GM12864 (cell line): Measurements from ENCODE around the gene UROC1.

Experiments used
- DNase-seq: peaks from one replicate; pipeline ENCODE4 v3.0.0-alpha.2; 2011; ENCODE audit warnings: low read depth
- H3K4me3 ChIP-seq: 2 replicates; pipeline ENCODE4 v1.5.1; 2011; ENCODE audit warnings: mild to moderate bottlenecking, low read depth, low read length, control low read depth
- CTCF ChIP-seq: IDR thresholded peaks from 2 replicates; pipeline ENCODE4 v1.5.1; 2011; ENCODE audit warnings: low read depth, mild to moderate bottlenecking, moderate library complexity, low read length, control low read depth, inconsistent platforms; ENCODE audit errors: missing control alignments

UROC1 gene

DNA sequence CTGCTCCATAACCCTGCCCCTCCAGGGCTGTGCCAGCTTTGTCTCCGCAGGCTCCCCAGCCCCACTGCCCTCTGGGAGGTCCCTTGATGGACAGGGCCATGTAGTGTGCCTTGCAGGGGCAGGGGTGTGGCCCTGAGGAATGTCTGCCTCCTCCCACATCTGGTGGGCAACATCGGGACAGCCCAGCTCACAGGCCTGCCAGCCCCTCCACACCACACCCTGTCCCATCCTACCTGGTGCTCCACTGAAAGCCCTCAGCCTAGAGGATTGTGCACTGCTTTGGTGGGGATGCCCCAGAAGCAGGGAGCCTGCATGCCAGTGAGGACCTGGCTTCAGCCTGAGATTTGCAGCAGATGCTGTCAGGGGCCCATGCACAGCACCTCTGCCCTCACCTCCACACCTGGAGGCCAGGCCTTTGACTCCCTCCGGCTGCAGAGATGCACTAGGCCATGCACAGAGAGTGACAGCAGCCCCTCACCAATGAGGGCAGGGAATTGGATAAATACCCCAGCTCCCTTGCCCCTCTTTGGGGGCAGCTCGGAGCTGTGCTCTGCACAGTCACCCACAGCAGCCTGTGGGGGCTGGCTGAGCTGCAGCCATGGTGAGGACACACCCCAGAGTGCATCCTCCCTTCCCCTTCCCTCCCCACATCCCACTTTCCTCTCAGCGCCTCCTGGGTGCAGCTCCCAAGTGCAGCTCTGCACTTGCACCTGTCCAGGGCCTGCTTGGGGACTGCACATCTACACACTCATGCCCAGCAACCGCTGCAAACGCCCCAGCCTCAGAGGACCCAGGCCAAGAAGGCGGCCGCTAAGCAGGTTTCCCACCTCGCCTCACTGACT is 38.4 kb upstream of the UROC1 start:
- no peak for TF ChIP-seq CTCF
- no peak for DNase-seq
- H3K4me3 ChIP-seq, result no peak overlapping the region

DNA sequence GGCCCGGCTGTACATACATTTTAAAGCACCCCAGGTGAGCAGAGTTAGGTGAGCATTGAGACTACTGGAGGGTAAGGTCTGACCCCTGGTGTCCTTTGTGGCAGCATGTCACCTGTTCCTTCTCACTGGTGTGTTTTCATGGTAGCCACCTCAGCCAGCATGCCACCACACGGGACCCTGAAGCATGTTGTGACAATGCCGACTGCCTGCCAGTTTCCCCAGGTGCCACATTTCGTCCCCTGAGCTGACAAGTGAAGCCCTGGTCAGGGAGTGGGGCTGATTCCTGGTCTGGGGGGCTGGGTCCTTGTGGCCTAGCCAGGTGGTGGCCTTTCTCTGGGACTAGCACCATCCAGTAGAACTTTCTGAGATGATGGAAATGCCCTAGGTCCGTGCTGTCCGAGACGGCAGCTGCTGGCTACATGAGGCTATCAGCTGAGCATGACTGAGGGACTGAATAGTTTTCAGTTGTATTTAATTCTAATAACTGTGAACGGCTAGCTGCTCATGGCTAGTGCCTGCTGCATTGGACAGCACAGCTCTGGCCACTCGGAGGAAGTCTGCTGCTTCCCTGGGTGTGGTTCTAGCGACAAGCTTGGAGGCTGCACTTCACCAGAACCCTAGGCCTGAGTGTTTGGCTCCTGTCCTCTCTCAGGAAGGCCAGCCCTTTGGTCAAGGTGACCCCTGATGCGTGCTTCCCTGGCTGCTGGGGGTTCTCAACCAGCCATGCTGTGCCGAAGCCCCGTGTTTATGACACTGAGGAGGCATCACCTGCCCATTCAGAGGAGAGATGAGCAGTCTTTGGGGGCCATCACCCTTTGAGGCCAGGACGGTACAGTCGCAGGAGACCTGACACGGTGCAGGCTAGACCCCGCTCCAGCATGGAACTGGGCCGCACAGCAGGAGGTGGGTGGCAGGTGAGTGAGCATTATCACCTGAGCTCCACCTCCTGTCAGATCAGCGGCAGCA is 37.3 kb upstream of the UROC1 start:
- H3K4me3 ChIP-seq, result no peak overlapping the region
- DNase-seq, result no peak
- TF ChIP-seq CTCF, result no peak

DNA sequence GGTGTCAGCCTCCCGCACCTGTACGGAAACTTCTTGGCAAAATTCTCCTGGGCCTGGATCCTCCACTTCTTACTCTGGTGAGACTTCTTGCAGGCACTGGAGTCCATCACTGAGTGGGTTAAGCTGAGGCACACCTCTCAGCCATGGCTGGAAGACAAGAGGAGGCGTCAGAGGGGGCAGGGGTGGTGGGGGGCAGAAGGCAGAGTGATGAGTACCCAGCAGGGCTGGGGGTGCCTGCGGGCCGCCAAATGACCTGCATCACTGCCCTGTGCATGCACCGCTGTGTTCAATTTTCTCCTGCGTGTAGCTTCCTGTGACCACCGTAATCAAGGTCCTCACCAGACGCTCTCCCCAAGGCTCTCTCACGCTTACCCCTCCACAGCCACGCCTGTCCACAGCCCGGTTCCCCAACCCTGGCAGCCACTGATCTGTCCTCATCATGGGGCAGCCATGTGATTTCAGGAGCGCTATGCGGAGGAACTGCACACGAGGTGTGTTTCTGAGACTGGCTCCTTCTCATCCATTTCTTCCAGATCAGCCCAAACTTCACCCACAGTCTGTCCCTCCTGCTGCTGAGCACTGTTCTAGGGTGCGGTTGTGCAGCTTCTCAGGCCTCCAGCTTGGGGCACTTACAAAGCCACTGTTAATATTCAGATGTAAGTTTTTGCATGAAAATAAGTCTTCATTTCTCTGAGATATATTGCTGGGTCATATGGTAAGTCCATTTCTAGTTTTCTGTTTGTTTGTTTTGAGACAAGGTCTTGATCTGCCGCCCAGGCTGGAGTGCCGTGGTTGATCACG is 35.9 kb upstream of the UROC1 start:
- no peak for DNase-seq
- TF ChIP-seq CTCF, result no peak
- no peak overlapping the region for H3K4me3 ChIP-seq

GRCh38 chr3:126552688-126553283 is 35.2 kb upstream of the UROC1 start:
- TF ChIP-seq CTCF, result no peak
- no peak overlapping the region for H3K4me3 ChIP-seq
- DNase-seq, result no peak

DNA sequence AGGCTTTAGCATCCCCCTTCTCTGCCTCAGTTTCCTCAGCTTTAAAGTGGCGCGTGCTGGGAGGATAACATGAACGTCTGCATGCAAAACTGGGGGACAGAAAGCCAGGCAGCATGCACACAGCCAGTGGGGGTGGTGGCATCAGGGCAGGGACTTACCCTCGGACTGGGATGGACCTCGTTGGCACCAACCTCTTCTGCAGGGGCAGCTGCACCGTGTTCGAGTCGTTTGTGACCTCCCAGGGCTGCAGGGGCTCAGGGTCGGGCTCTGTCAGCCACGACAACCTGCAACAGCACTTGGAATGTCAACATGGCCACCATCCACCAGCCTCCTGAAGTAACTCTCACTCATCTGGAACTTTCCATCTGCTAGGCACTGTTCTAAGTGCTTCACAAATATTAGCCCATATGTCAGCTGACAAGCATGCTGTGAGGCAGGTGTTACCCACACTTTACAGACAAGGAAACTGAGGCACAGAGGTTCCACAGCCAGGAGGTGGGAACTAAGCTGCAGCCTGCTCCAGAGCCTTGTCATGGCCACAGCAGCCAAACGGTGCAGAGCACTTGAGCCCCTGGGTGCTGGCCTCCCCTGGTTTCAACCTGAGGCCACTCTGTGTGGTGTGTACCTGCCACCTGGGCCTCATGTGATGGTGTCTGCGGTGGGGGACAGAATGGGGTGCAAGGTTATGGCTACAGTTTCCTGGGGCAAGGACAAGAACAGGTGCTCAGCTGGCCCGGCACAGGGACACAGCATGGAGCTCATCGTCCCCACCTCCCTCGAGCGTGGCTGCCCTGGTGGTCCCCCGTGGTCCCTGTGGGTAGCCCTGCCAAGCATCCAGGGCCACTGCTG is 34.5 kb upstream of the UROC1 start:
- DNase-seq, result no peak
- no peak for TF ChIP-seq CTCF
- no peak overlapping the region for H3K4me3 ChIP-seq
